COLO668 (cell line): ENCODE data around the gene SMARCAD1.
"Not testable (repeated sequence)": the region's sequence is repeated elsewhere in the genome, so short reads cannot be mapped to it uniquely, and the experiment has no call there.

ENCODE experiments used
- DNase-seq: peaks from one replicate; lab custom pipeline; 2025; ENCODE audit not compliant: unreplicated experiment; lab: John Stamatoyannopoulos, UW

Gene SMARCAD1

DNA sequence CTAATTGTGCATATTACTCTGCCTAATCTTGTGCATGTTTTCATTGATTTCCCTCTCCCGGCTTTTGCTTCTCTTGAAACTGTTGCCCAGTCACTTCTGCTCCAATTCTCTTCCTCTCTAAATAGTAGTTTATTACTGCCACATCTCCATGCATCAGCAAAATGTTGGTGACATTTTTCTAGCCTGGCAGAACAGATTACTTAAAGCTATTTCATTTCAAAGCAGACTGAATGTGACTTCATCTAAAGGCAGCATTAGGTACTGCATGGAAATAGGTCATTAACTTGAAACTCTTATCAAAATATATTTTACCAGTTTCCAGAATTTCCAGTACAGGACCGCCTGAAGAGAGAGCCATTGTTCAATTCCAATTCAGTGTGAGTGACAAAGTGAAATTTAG, 82.6 kb downstream of the SMARCAD1 start:
- DNase-seq = no peak

DNA sequence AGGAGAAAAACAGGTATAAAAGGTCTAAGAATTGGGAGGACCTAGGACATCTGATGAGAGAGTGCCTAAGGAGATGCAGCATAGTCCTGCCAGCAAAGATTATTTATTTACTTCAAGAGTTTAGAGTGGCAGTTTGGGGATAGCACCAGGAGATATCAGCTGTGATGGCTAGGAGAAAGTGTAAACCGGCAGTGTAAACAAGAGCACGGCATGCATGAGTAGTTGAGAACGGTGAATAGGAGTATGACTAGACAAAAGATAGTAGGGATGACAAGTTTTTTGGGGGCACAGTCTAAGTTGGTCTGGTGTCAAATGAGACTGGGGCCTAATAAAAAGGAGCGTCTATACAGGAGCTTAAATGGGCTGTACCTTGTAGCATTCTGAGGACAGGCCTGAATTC, 86.3 kb downstream of the SMARCAD1 start:
- DNase-seq = not testable (repeated sequence)

DNA sequence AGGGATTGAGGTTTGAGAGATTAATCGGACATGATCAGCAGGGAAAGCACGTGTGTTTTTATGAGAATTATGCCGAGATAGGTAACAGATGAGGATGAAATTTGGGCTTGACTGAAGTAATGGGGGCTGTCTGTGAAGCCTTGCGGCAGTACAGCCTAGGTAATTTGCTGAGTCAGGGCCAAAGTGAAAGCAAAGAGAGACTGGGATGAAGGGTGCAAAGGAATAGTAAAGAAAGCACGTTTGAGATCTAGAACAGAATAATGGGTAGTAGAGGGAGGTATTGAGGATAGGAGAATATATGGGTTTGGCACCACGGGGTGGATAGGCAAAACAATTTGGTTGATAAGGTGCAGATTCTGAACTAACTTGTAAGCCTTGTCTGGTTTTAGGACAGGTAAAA, 87.8 kb downstream of the SMARCAD1 start:
- not testable (repeated sequence) for DNase-seq

DNA sequence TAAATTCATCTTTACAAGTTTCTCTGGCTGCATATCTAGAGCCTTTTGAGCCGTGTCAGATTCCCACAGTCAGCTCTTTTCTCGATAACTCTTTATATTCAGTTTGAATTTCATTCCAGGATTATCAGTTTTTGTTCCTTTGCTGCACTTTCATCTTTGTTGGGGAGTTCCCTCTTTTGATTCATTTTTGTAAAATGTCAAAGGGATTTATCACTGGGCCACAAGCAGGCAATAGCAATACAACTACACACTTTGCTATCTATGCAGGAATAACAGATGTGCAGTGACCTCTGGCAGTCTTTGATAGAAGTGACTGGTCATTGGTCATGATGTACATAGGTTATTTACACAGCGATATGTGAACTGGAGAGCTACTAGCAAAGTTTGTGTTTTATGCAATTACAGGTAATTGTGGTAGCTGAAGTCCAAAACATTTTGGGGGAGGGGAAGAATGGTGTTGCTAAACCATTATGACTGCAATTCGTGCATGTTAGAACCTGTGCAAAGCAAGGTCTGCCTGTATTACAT, 91.1 kb downstream of the SMARCAD1 start:
- no peak for DNase-seq

DNA sequence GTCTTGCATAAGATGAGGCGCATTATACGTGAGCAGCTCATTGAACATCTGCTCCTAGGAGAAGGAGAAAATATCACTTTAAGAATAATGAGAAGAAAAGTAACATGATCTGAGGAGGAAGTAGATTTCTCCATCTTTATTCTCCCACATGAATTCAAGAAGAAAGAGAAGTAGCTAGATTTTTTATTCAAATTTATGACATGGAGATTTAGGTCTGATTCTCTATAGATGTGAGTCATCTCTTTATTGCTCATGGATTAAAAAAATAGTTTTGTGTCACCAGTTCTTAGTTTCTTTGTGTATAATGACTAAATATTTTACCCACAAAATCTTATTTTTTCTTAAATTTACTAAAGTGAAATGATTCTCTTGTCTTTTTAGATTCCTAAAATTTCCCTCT, 94.5 kb downstream of the SMARCAD1 start:
- no peak for DNase-seq

DNA sequence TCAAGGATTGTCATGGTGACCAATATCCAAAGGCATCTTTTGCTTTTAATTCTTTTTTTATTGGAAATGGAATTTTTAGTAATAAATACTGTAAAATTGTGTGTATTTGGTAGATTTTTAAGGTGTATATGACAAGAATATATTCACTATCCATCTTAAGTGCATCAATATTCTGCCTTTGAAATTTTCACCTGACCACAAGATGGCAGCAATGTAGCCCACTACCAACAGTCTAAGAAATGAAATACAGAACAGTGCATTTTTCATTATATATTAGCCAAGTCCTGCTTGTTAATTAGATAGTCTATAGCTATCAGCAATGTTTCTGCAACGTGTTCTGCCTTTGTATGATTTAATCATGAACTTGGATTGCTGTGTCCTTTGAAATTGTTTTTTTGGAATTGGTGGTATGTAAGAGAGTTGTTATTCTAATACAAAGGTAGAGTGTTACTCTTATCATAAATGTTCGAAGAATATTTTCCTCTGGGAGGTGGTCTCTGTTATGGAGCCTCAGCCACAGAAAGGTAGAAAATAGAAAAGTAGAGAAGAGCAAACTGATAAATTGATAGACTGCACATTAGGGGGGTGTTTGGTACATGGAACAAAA, 96.8 kb downstream of the SMARCAD1 start:
- peak; percentile 7 for DNase-seq

DNA sequence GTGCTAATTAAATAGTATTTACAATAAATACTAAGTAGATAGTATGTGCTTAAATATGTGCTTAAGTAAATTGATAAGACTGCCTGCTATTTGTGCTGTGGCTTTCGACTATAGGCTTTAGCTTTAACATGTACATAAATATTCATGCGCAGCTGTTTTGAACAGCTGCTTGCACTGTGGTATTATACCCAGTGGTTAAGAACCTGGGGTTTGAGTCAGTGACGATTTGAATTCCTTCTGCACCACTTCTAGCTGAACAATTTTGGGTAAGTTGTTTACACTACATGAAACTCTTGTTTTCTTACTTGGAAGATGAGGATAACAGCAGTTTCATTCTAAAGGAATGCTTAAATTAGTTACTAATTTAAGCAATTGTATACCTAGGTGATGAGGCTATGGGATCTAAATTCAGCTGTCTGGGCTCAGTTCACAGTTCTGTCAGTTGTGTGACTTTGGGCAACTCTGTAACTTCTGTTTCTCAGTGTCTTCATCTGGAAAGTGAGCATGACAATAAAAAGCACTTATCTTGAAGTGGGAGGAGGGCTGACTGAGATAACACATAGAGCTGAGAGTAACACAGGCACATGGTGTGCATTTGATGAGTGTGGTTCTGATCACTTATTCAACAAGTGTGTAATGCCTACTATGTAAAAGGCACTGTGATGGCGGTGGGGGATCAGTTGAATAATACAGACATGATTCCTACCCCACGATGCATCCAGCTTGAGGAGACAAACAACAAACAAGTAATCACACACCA, 98.0 kb downstream of the SMARCAD1 start:
- DNase-seq = no peak

DNA sequence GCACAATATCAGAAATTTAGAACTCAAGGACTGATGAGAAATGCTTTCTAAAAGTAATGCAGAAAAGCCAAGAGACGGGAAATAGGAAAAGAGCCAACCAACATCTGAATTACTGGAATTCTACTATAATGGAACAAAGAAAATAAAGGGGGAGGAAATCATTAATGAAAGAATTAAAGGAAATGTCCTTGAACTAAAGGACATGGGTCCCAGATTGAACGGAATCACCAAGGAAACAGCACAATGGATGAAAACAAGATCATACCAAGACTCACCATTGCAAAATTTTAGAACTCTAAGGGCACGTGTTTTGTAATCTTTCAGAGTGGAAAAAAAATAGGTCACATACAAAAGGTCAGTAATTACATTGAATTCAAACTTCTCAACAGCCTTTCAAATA, 99.0 kb downstream of the SMARCAD1 start:
- no peak for DNase-seq

DNA sequence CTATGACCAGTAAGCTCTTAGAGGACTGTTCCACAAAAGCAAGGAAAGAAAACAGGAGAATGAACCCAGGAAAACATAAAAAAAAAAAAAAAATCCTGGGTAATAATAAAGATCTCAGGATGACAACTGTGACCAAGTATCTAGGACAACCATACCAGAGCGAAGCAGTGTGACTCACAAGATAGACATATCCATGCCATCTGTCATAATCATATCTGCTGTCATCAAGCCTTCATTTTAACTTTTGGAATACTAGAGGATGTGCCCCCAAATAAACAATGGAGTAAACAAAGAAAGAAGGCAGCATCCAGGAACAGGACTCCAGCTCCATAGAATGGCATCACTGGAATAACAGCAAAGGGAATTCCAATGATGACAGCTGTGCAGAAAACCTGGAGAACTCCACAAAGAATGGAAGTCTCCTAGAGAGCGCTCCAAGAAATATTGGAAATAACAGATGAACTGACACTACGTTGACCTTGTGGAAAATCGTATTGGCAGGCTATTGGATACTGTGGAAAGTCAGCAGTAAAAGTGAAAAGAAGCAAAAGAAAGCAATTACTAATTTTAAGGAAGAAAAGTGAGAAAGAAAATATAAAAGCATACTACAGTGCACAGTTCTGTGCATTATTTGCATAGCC, 99.7 kb downstream of the SMARCAD1 start:
- no peak for DNase-seq

DNA sequence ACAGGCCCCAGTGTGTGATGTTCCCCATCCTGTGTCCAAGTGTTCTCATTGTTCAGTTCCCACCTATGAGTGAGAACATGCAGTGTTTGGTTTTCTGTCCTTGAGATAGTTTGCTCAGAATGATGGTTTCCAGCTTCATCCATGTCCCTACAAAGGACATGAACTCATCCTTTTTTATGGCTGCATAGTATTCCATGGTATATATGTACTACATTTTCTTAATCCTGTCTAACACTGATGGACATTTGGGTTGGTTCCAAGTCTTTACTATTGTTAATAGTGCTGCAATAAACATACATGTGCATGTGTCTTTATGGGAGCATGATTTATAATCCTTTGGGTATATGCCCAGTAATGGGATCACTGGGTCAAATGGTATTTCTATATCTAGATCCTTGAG, 112.3 kb downstream of the SMARCAD1 start:
- not testable (repeated sequence) for DNase-seq

DNA sequence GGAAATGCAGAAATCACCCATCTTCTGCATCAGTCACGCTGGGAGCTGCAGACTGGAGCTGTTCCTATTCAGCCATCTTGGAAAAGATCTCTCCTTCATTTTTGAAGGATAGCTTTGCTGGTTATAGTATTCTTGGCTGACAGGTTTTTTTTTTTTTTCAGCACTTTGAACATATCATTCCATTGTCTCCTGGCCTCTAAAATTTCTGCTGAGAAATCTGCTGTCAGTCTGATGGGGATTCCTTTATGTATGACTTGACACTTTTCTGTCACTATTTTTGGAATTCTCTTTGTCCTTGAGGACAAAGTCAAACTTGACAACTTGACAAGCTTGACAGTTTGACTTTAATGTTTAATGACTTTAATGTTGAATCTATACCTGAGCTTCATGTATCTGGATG, 118.2 kb downstream of the SMARCAD1 start:
- no peak for DNase-seq

DNA sequence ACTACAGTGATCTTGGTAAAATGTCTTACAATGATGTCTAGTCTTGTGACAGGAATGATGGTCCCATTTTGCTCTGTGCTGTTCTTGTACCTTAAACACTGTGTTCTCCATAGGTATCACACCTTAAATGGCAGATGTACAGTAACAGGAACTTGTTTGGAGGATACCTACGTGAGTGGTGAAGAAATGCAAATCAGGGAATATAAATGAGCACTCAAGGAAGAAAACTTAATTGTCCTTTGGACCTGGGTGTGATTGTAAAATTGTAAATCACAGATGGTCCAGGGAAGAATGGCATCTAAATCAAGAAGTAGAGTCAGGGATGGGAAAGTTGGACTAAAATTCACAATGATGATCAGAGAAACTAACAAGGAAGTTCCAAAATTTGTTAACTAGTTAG, 122.3 kb downstream of the SMARCAD1 start:
- no peak for DNase-seq

DNA sequence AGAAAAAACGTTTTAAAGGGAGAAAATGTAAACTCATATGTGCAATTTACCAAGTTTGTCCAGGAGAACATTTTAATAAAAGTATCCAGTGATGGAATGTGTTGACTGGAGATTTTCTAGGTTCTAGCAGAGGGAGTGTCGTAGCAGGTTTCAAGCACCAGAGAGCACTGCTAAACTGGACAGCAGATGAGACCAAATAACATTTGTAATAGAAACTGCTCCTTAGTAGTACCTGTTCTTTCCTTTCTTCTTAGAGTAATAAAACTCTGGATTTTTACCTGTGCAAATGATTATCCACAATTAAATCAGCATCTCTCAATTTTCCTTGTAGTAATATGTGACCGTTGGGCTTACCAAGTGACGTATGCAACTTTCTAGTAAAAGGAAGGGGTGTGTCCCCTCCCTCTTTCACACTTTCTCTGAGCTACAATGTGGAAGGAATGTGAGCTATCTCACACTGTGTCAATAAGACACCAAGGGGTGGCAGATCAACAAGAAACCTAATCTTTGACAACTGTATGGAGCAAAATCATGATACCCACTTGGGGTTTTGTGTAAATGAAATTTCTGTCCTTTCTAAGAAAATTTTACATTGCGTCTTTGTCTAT, 125.4 kb downstream of the SMARCAD1 start:
- no peak for DNase-seq

DNA sequence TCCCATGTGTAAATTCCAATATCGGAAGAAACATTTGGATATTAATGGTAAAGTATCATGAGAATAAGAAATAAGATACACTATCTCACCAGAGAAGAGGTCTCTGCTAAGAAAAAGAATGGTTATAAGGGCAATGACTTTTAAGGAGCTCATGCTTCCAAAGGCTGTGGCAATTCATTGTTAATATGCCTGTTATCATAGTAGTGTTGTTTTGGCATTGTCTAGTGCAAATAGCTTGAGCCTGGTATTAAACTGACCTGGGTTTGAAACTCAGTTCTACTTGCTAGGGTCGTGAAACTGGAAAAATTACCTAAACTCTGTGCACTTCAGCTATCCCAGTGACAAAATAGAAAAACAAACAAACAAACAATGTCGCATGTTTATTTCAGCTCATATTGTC, 126.2 kb downstream of the SMARCAD1 start:
- DNase-seq = no peak

DNA sequence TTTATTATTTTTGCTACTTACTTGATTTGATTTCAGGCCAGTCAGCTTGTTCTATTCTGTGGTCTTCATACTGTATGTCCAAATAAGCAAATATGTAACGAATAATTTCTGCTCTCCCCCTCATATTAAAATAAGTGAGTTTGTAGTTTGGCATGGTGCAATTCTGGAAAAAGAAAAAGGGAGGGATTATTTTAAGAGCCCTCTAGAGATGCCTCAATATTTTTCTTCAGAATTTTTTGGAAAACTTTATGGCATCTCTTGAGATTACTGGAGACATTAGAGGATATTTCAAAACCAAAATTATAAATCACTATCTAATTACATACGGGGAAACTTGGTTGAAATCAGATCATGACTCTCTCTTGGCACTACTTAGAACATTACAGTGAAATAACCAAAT, 126.8 kb downstream of the SMARCAD1 start:
- DNase-seq = no peak

DNA sequence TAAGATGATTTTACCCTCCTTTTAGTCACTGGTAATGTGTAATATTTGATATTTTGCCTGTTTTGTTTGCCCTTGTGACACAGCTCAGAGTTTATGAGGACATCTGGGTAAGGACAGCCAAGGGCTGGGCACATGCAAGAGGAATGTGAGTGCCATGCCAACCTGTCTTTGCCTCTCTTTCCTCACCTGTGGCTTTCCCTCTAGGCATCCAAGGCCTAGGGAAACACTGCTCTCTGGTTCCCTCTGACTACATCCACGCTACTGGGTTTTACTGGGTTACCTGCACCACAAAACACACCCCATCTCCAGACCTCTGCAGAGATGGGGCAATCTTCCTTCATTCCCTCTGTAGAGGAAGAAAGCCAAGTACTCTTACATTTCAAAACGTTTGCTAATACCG, 127.3 kb downstream of the SMARCAD1 start:
- DNase-seq = no peak

DNA sequence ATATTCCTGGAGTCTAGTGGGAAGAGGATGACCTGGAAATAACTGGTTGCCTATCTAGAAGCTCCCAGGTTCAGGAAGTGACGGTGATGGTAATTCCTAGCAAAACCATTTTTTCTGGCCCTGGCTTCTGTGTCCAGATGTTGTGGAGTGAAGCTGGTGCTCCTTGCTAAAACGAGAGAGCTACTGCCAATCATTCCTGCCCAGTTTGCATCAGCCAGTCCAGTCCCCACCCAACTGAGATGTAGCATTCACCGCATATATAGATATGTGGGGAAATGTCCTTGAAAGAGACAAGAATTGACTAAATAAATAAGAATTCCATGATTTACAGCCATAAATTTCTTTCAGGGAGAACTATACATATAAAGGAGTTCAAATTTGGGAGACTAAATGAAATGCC, 128.6 kb downstream of the SMARCAD1 start:
- DNase-seq = no peak

DNA sequence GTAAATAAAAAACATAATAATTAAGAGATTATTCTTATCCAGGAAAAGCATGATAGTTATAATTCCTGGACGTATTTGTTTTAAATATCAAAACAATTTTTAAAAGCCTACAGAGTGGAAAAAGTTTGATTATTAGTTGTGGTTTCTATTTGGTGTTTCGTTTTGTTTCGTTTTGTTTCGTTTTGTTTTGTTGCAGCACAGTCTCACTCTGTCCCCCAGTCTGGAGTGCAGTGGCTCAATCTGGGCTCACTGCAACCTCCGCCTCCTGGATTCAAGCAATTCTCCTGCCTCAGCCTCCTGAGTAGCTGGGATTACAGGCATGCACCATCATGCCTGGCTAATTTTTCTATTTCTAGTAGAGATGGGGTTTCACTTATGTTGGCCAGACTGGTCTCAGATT, 129.1 kb downstream of the SMARCAD1 start:
- DNase-seq = not testable (repeated sequence)

DNA sequence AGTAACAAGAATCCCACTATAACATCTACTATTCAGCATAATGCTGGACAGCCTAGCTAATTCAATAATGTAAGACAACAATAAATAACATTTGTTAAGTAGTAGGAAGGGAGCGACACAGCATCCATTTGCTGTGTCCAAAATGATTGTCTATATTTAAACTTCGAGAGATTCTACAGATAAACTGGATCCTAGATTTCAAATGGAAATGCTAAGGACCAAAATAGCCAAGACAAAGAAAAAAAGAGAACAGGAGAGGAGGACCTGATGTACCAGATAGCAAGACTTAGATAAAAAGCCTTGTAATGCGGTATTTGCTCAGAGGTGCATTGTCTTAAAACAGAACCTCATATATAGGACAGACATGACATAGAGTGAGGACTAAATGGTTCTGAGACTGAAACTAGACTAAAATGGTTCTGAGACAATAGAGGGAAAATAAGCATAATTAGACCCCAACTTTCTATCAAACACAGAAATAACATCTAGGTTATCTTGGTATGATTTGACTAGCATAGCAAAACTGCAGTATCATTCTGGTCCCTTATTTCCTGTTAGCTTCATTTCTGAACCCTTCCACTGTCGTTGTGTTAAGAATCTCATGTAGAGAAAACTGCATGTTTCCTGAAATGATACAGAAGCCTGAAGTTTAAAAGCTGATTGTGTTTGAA, 131.2 kb downstream of the SMARCAD1 start:
- no peak for DNase-seq

DNA sequence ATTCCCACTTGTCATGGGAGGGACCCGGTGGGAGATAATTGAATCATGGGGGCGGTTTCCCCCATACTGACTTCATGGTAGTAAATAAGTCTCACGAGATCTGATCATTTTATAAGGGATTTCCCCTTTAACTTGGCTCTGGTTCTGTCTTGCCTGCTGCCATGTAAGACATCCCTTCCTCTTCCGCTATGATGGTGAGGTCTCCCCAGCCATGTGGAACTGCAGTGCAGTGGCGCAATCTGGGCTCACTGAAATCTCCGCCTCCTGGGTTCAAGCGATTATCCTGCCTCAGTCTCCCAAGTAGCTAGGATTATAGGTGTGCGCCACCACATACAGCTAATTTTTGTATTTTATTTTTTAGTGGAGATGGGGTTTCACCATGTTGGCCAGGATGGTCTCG, 132.1 kb downstream of the SMARCAD1 start:
- DNase-seq = no peak
